Endothelial cell of umbilical vein (primary cell): ENCODE measurements around the gene ST3GAL5. TPM values are rescaled to one million over a fixed set of nuclear protein-coding genes. Genes with fewer than 3 reads are reported as not detected.

Experiments used
- BruUV-seq: library from RNA; stranded (reverse); fragments of 400-500 nt; replicated peaks from 2 replicates; lab custom pipeline; 2021; lab: Mats Ljungman, UMichigan
- CTCF ChIA-PET: fragments of 300-600, 350-600 bp; sonication (Branson Sonifier 250); formaldehyde crosslinking; loops from one replicate; lab custom pipeline; 2021; ENCODE audit warnings: antibody characterized with exemption, inconsistent platforms; lab: Charles Lee
- POLR2A ChIA-PET: fragments of 300-600, 350-600 bp; sonication (Branson Sonifier 250); formaldehyde crosslinking; loops from one replicate; lab custom pipeline; 2021; ENCODE audit warnings: antibody characterized with exemption, inconsistent platforms; lab: Charles Lee
- DNase-seq: peaks from one replicate; pipeline ENCODE4 v3.0.0-alpha.2; 2011; ENCODE audit warnings: low read depth, low spot score
- FAIRE-seq: peaks from 2 replicates; lab custom pipeline; 2011; peaks lifted over from hg19 to GRCh38; lab: Jason Lieb, UNC
- H2AFZ ChIP-seq: 2 replicates; pipeline ENCODE4 v1.6.0; 2012; ENCODE audit warnings: low read depth, low read length, control low read depth, inconsistent platforms
- H3K27ac ChIP-seq: 2 replicates; pipeline ENCODE4 v1.5.1; 2011; ENCODE audit warnings: low read depth, mild to moderate bottlenecking, control low read depth, low read length, moderate library complexity; ENCODE audit not compliant: insufficient read depth
- H3K27me3 ChIP-seq, 2 experiments: 2 replicates each; pipeline versions ENCODE4 v1.6.0 to v1.6.1; 2011; ENCODE audit warnings: low read length in 2 of 2, mixed read lengths in 1 of 2; ENCODE audit not compliant: control insufficient read depth in 2 of 2, insufficient read depth in 2 of 2
- H3K36me3 ChIP-seq, 2 experiments: 2 replicates in 1 of 2; 3 replicates in 1 of 2; pipeline ENCODE4 v1.5.1; 2011; ENCODE audit warnings: low read length in 2 of 2, mild to moderate bottlenecking in 1 of 2, moderate library complexity in 1 of 2; ENCODE audit not compliant: control insufficient read depth in 2 of 2, insufficient read depth in 2 of 2; ENCODE audit errors: extremely low read depth in 1 of 2
- H3K4me1 ChIP-seq: 3 replicates; pipeline ENCODE4 v1.5.1; 2011; ENCODE audit warnings: mild to moderate bottlenecking, low read length; ENCODE audit not compliant: control insufficient read depth, insufficient read depth; ENCODE audit errors: extremely low read depth
- H3K4me2 ChIP-seq: 2 replicates; pipeline ENCODE4 v1.6.1; 2011; ENCODE audit warnings: low read length, control low read depth, mixed read lengths; ENCODE audit not compliant: insufficient read depth
- H3K4me3 ChIP-seq, 3 experiments: fragments of 200-600 bp in 1 of 3; sonication (generic), shearing (Covaris generic) in 1 of 3; replicated peaks in 1 of 3; 2 replicates each; pipeline ENCODE4 v1.5.1; 2011 to 2016; ENCODE audit warnings: control low read depth in 3 of 3, low read length in 3 of 3, mild to moderate bottlenecking in 2 of 3, inconsistent platforms in 1 of 3, low read depth in 1 of 3, moderate library complexity in 1 of 3; ENCODE audit not compliant: insufficient read depth in 1 of 3
- H3K79me2 ChIP-seq: 2 replicates; pipeline ENCODE4 v1.6.0; 2012; ENCODE audit warnings: low read length, inconsistent platforms; ENCODE audit not compliant: control insufficient read depth, insufficient read depth
- H3K9ac ChIP-seq: replicated peaks from 2 replicates; pipeline ENCODE3; 2011; ENCODE audit warnings: low read length, control low read depth; ENCODE audit not compliant: insufficient read depth; ENCODE audit errors: extremely low read depth
- H3K9me1 ChIP-seq: replicated peaks from 3 replicates; pipeline ENCODE4 v1.6.0; 2011; ENCODE audit warnings: mild to moderate bottlenecking, low read length; ENCODE audit not compliant: control insufficient read depth, insufficient read depth; ENCODE audit errors: extremely low read depth
- H3K9me3 ChIP-seq: replicated peaks from 2 replicates; pipeline ENCODE4 v1.5.1; 2012; ENCODE audit warnings: low read length, inconsistent platforms; ENCODE audit not compliant: control insufficient read depth, insufficient read depth
- H4K20me1 ChIP-seq: replicated peaks from 2 replicates; pipeline ENCODE3; 2011; ENCODE audit warnings: mild to moderate bottlenecking, low read length; ENCODE audit not compliant: control insufficient read depth, insufficient read depth; ENCODE audit errors: extremely low read depth
- CTCF ChIP-seq, 2 donors: IDR thresholded peaks; 1 replicate in 1 of 2; 2 replicates in 1 of 2; pipeline ENCODE4 v1.5.1; 2011; ENCODE audit warnings: low read length in 2 of 2, mild to moderate bottlenecking in 2 of 2, moderate library complexity in 2 of 2, control low read depth in 1 of 2, inconsistent platforms in 1 of 2, low read depth in 1 of 2; ENCODE audit not compliant: insufficient read depth in 1 of 2; ENCODE audit errors: extremely low read depth in 1 of 2
- EZH2 ChIP-seq: IDR thresholded peaks from 2 replicates; pipeline ENCODE4 v1.6.1; 2012; ENCODE audit warnings: borderline replicate concordance, low read depth, mild to moderate bottlenecking, moderate library complexity, low read length, inconsistent platforms; ENCODE audit not compliant: severe bottlenecking
- FOS ChIP-seq: IDR thresholded peaks from 2 replicates; pipeline ENCODE4 v1.6.1; 2011; ENCODE audit warnings: mild to moderate bottlenecking, low read length, moderate library complexity, borderline replicate concordance; ENCODE audit not compliant: insufficient read depth
- GATA2 ChIP-seq: IDR thresholded peaks from 2 replicates; pipeline ENCODE4 v1.7.0; 2011; ENCODE audit warnings: low read depth, mild to moderate bottlenecking, moderate library complexity, mixed read lengths, low read length; ENCODE audit not compliant: insufficient read length, insufficient read depth
- JUN ChIP-seq: IDR thresholded peaks from 2 replicates; pipeline ENCODE4 v1.6.1; 2011; ENCODE audit warnings: borderline replicate concordance, low read depth; ENCODE audit not compliant: insufficient read length, insufficient read depth
- MAX ChIP-seq: IDR thresholded peaks from 2 replicates; pipeline ENCODE4 v1.6.1; 2011; ENCODE audit not compliant: insufficient read depth, insufficient read length
- MYC ChIP-seq: IDR thresholded peaks from one replicate; pipeline ENCODE4 v1.6.1; 2011; ENCODE audit warnings: mild to moderate bottlenecking, low read depth, low read length
- POLR2A ChIP-seq: IDR thresholded peaks from 2 replicates; pipeline ENCODE4 v1.6.1; 2012; ENCODE audit warnings: low read depth, mild to moderate bottlenecking, control low read depth, low read length
- POLR2AphosphoS5 ChIP-seq: IDR thresholded peaks from 2 replicates; pipeline ENCODE4 v1.6.1; 2012; ENCODE audit warnings: low read depth, mild to moderate bottlenecking, control low read depth, low read length, moderate library complexity; ENCODE audit not compliant: insufficient read depth
- dilution Hi-C: fragments of 300-500 bp; cut with MboI; formaldehyde crosslinking; loops from one replicate; pipeline ENCODE4 v1.15.0; 2019; ENCODE audit warnings: low sequenced_read_pairs; ENCODE audit not compliant: extremely low pct_ligation_motif_present
- intact Hi-C: fragments of 100-400 bp; cut with micrococcal nuclease; formaldehyde crosslinking; loops from one replicate; pipeline ENCODE4 v1.10.0; 2022
- polyA plus RNA-seq, 4 experiments: library from polyadenylated mRNA; depleted of rRNA in 3 of 4; stranded (reverse) in 3 of 4; unstranded in 1 of 4; fragments of >200 nt; gene quantifications; 2 replicates each; pipeline versions ENCODE4 v1.2.1 to v1.2.3, GENCODE V29; 2011 to 2012; ENCODE audit warnings: missing spikeins in 1 of 4
- total RNA-seq: library from RNA; stranded (reverse); gene quantifications from 2 replicates; pipeline ENCODE4 v1.2.3, GENCODE V29; 2021

ST3GAL5 gene
- total and polyA plus RNA-seq, 2 donors (not counting 3 experiments of a cell fraction or from before 2014, with no cell fraction given) = 9.5 to 16.0 TPM

- CTCF ChIA-PET = interaction anchor here (1.2 to 1.4 kb wide), 3 partner anchors 16 to 187 kb away, joined by 3 to 5 read pairs (median 3); no protein-coding TSS in a partner anchor
- no peaks in the 10 kb centered on the region for H3K79me2 ChIP-seq
- no TSS peak for BruUV-seq
- H3K4me1 ChIP-seq = no peaks in the 10 kb centered on the region
- no peaks in the 10 kb centered on the region for H4K20me1 ChIP-seq
- H3K9me3 ChIP-seq = no peaks in the 10 kb centered on the region
- H3K36me3 ChIP-seq = no peaks in the 10 kb centered on the region
- H3K4me3 ChIP-seq = no peak overlapping the region
- TF ChIP-seq MAX (no peak), POLR2AphosphoS5 (no peak), FOS (no peak), CTCF (IDR thresholded peaks at IDR 0.05; ENCODE audit: extremely low read depth in 1 of 2, insufficient read depth in 1 of 2, low read depth in 1 of 2, low read length in 2 of 2) (no peak), POLR2A (no peak), MYC (no peak), JUN (no peak), EZH2 (no peak), GATA2 (no peak)
- H3K9ac ChIP-seq = no peak overlapping the region
- H3K27me3 ChIP-seq = no peaks in the 10 kb centered on the region
- POLR2A ChIA-PET = no interaction called here
- no peaks in the 10 kb centered on the region for H3K9me1 ChIP-seq
- dilution Hi-C loops (no loop called here), intact Hi-C loops (no loop called here)
- FAIRE-seq (no peak), DNase-seq (no peak)
- no peak overlapping the region for H3K4me2 ChIP-seq
- no peak overlapping the region for H3K27ac ChIP-seq
- no peak overlapping the region for H2AFZ ChIP-seq
Measured at GRCh38 chr2:85915606-85916303, 27.0 kb upstream of the ST3GAL5 start.
